HL-60 (cell line): ENCODE results near the gene AKT2.

Experiments
- CTCF ChIP-seq: IDR thresholded peaks from one replicate; pipeline ENCODE4 v1.5.1; 2011; ENCODE audit warnings: low read length, control low read depth, inconsistent platforms; ENCODE audit not compliant: insufficient read depth
- POLR2AphosphoS5 ChIP-seq: IDR thresholded peaks from 2 replicates; pipeline ENCODE4 v1.6.1; 2012; ENCODE audit warnings: low read depth

- TF ChIP-seq CTCF (no peak), POLR2AphosphoS5 (no peak)
Observed at GRCh38 chr19:40284501-40285352, at the start of gene AKT2.
